DOHH2 (cell line): ENCODE data around the gene MESD.

Experiments
- H3F3A ChIP-seq: fragments of 200-600 bp; sonication (generic), shearing (Covaris generic); 2 replicates; pipeline ENCODE4 v1.6.0; 2016; ENCODE audit warnings: antibody characterized with exemption, mild to moderate bottlenecking; ENCODE audit not compliant: control insufficient read depth, insufficient read depth
- H3K27ac ChIP-seq: fragments of 200-600 bp; sonication (generic); 2 replicates; pipeline ENCODE4 v1.5.1; 2014; ENCODE audit warnings: low read depth, mild to moderate bottlenecking, low read length, moderate library complexity
- H3K27me3 ChIP-seq: fragments of 200-600 bp; sonication (generic); 2 replicates; pipeline ENCODE4 v1.6.1; 2014; ENCODE audit warnings: mild to moderate bottlenecking, low read length, mixed read lengths; ENCODE audit not compliant: control insufficient read depth
- H3K36me3 ChIP-seq: fragments of 200-600 bp; sonication (generic); 2 replicates; pipeline ENCODE4 v1.6.1; 2014; ENCODE audit warnings: mild to moderate bottlenecking, low read length, moderate library complexity, mixed read lengths; ENCODE audit not compliant: control insufficient read depth
- H3K4me1 ChIP-seq: fragments of 200-600 bp; sonication (generic); 2 replicates; pipeline ENCODE4 v1.6.1; 2014; ENCODE audit warnings: mild to moderate bottlenecking, low read length, mixed read lengths; ENCODE audit not compliant: control insufficient read depth
- H3K4me2 ChIP-seq: fragments of 200-600 bp; sonication (generic); 2 replicates; pipeline ENCODE4 v1.6.0; 2014; ENCODE audit warnings: mild to moderate bottlenecking, low read length, moderate library complexity
- H3K4me3 ChIP-seq: fragments of 200-600 bp; sonication (generic); 2 replicates; pipeline ENCODE4 v1.5.1; 2014; ENCODE audit warnings: mild to moderate bottlenecking, low read length, mixed read lengths
- H3K79me2 ChIP-seq: fragments of 200-600 bp; sonication (generic); 2 replicates; pipeline ENCODE4 v1.6.1; 2014; ENCODE audit warnings: mild to moderate bottlenecking, low read length, mixed read lengths; ENCODE audit not compliant: control insufficient read depth
- H3K9me2 ChIP-seq: fragments of 200-600 bp; sonication (generic); replicated peaks from 2 replicates; pipeline ENCODE4 v1.6.1; 2014; ENCODE audit warnings: mild to moderate bottlenecking, low read length, mixed read lengths; ENCODE audit not compliant: control insufficient read depth
- H3K9me3 ChIP-seq: fragments of 200-600 bp; sonication (generic); 2 replicates; pipeline ENCODE4 v1.6.1; 2014; ENCODE audit warnings: antibody characterized with exemption, low read length, mixed read lengths; ENCODE audit not compliant: control insufficient read depth, insufficient read depth
- H4K20me1 ChIP-seq: fragments of 200-600 bp; sonication (generic); 2 replicates; pipeline ENCODE4 v1.6.0; 2014; ENCODE audit warnings: low read depth, mild to moderate bottlenecking, antibody characterized with exemption, low read length, moderate library complexity; ENCODE audit not compliant: control insufficient read depth, insufficient read depth
- CTCF ChIP-seq: fragments of 200-600 bp; sonication (generic); IDR thresholded peaks from one replicate; pipeline ENCODE4 v1.5.1; 2014; ENCODE audit warnings: antibody characterized with exemption, mild to moderate bottlenecking, low read depth, low read length; ENCODE audit not compliant: poor library complexity, severe bottlenecking
- EZH2phosphoT487 ChIP-seq: fragments of 200-600 bp; sonication (generic); IDR thresholded peaks from 2 replicates; pipeline ENCODE4 v1.6.1; 2017; ENCODE audit warnings: borderline replicate concordance, mild to moderate bottlenecking, antibody characterized with exemption, low read length, moderate library complexity, mixed read lengths

The MESD gene

GRCh38 chr15:81002331-81003096 lies 12.9 kb upstream of the MESD start:
- Histone ChIP-seq H3K9me3 (no peaks in the 10 kb centered on the region), H3F3A (peaks cover 12% of the 10 kb centered on the region; the same call in 1 of the 2 replicates), H3K4me2 (peak overlapping the region; percentile 85), H3K9me2 (no peaks in the 10 kb centered on the region), H3K4me3 (peak overlapping the region; percentile 81), H3K27me3 (no peaks in the 10 kb centered on the region), H3K79me2 (peaks cover 75% of the 10 kb centered on the region), H3K36me3 (peaks cover 36% of the 10 kb centered on the region), H3K27ac (no peak overlapping the region), H4K20me1 (peaks cover 25% of the 10 kb centered on the region; the same call in 1 of the 2 replicates), H3K4me1 (peaks cover 34% of the 10 kb centered on the region)
- TF ChIP-seq EZH2phosphoT487 (no peak), CTCF (no peak)

GRCh38 chr15:81002009-81002330 lies 12.4 kb upstream of the MESD start:
- H3K27ac ChIP-seq = no peak overlapping the region
- H3K4me2 ChIP-seq = peak overlapping the region; percentile 85
- H3F3A ChIP-seq = peaks cover 13% of the 10 kb centered on the region; the same call in 1 of the 2 replicates
- peaks cover 22% of the 10 kb centered on the region; the same call in 1 of the 2 replicates for H4K20me1 ChIP-seq
- H3K27me3 ChIP-seq = no peaks in the 10 kb centered on the region
- no peaks in the 10 kb centered on the region for H3K9me2 ChIP-seq
- H3K9me3 ChIP-seq = no peaks in the 10 kb centered on the region
- H3K79me2 ChIP-seq = peaks cover 70% of the 10 kb centered on the region
- peak overlapping the region; percentile 81 for H3K4me3 ChIP-seq
- H3K36me3 ChIP-seq = peaks cover 36% of the 10 kb centered on the region
- TF ChIP-seq EZH2phosphoT487 (no peak), CTCF (no peak)
- H3K4me1 ChIP-seq = peaks cover 34% of the 10 kb centered on the region

DNA sequence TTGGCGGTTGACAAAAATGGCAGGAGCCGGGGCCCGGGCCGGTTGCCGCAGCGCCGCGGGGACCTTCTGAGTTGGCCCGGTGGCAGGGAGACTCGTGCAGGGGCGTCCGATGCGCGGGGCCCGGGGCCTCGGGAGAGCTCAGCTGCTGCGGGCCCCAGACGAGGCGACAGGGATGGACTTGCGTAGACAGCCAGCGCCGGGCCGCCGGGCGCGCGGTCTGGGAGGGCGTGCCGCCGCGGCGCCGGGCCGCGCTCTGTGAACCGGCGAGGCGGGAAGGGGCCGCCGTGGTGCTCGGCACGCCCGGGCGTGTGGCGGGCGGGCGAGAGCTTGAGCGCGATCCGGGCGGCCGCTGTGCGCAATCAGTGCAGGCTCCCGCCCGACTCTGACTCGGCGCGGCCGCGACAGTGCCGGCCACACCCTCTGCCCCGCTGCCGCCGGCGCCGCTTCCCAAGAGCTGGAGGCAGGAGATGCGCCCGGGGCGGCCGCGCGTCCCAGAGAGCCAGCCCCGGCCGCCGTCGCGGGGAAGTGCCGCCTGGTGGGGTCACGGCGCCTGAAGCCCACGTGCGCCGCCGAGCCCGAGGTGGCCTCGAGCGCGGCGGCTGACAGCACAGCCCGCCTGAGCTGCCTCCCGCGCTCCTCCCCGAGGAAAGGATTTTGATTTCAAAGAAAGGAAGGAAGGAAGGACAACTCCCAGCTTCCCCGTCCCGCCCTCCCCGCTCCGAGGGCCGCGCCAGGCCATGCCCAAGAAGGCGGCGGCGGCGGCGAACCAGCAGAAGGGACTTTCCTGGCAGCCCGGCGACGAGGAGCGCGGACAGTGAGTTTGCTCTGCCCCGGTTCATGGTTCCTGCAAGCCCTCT lies 11.8 kb upstream of the MESD start:
- Histone ChIP-seq H3K4me1 (peaks cover 34% of the 10 kb centered on the region), H3F3A (peaks cover 13% of the 10 kb centered on the region; the same call in 1 of the 2 replicates), H3K79me2 (peaks cover 66% of the 10 kb centered on the region), H3K9me3 (peaks cover under 1% of the 10 kb centered on the region; the same call in 1 of the 2 replicates), H3K27me3 (no peaks in the 10 kb centered on the region), H3K27ac (peak overlapping the region; percentile 79), H3K4me2 (peak overlapping the region; percentile 85), H3K36me3 (peaks cover 36% of the 10 kb centered on the region), H3K4me3 (peak overlapping the region; percentile 81), H3K9me2 (no peaks in the 10 kb centered on the region), H4K20me1 (peaks cover 20% of the 10 kb centered on the region; the same call in 1 of the 2 replicates)
- no peak for TF ChIP-seq EZH2phosphoT487
- TF ChIP-seq CTCF = no peak
